ENCODE results near the gene MTRR. TPM values are rescaled to one million over a fixed set of nuclear protein-coding genes. Genes with fewer than 3 reads are reported as not detected.

The MTRR gene
- total RNA-seq, 1 donor from 2014 or later: 40.9 TPM

- H3K27ac Mint-ChIP-seq (ENCODE audit: unreplicated experiment): no peak overlapping the region
- peaks cover 40% of the 10 kb centered on the region for H3K4me1 Mint-ChIP-seq (ENCODE audit: unreplicated experiment)
- DNase-seq (ENCODE audit: extremely low spot score, unreplicated experiment): no peak
- H3K4me3 Mint-ChIP-seq (ENCODE audit: unreplicated experiment): no peak overlapping the region
- peaks cover 4% of the 10 kb centered on the region for H3K9me3 Mint-ChIP-seq (ENCODE audit: unreplicated experiment)
- H3K36me3 Mint-ChIP-seq (ENCODE audit: unreplicated experiment): peaks cover 55% of the 10 kb centered on the region
- no peaks in the 10 kb centered on the region for H3K27me3 Mint-ChIP-seq (ENCODE audit: unreplicated experiment)
- no peak for TF ChIP-seq CTCF (IDR thresholded peaks at IDR 0.05)
Observed at GRCh38 chr5:7902201-7902600, 33.3 kb downstream of the MTRR start.

GRCh38 chr5:7902666-7903625 lies 34.0 kb downstream of the MTRR start:
- H3K4me1 Mint-ChIP-seq (ENCODE audit: unreplicated experiment): peaks cover 40% of the 10 kb centered on the region
- H3K27ac Mint-ChIP-seq (ENCODE audit: unreplicated experiment): no peak overlapping the region
- no peak for TF ChIP-seq CTCF (IDR thresholded peaks at IDR 0.05)
- H3K27me3 Mint-ChIP-seq (ENCODE audit: unreplicated experiment): no peaks in the 10 kb centered on the region
- H3K36me3 Mint-ChIP-seq (ENCODE audit: unreplicated experiment): peaks cover 57% of the 10 kb centered on the region
- DNase-seq (ENCODE audit: extremely low spot score, unreplicated experiment): no peak
- peaks cover 9% of the 10 kb centered on the region for H3K9me3 Mint-ChIP-seq (ENCODE audit: unreplicated experiment)
- H3K4me3 Mint-ChIP-seq (ENCODE audit: unreplicated experiment): no peak overlapping the region

- no peaks in the 10 kb centered on the region for H3K27me3 Mint-ChIP-seq (ENCODE audit: unreplicated experiment)
- DNase-seq (ENCODE audit: extremely low spot score, unreplicated experiment): no peak
- peaks cover 18% of the 10 kb centered on the region for H3K9me3 Mint-ChIP-seq (ENCODE audit: unreplicated experiment)
- peak overlapping the region; percentile 61 for H3K27ac Mint-ChIP-seq (ENCODE audit: unreplicated experiment)
- H3K4me1 Mint-ChIP-seq (ENCODE audit: unreplicated experiment): peaks cover 40% of the 10 kb centered on the region
- peaks cover 58% of the 10 kb centered on the region for H3K36me3 Mint-ChIP-seq (ENCODE audit: unreplicated experiment)
- H3K4me3 Mint-ChIP-seq (ENCODE audit: unreplicated experiment): no peak overlapping the region
- no peak for TF ChIP-seq CTCF (IDR thresholded peaks at IDR 0.05)
Observed at GRCh38 chr5:7904170-7904569, 35.2 kb downstream of the MTRR start.

- H3K9me3 Mint-ChIP-seq (ENCODE audit: unreplicated experiment): peaks cover 26% of the 10 kb centered on the region
- no peak overlapping the region for H3K27ac Mint-ChIP-seq (ENCODE audit: unreplicated experiment)
- no peak overlapping the region for H3K4me3 Mint-ChIP-seq (ENCODE audit: unreplicated experiment)
- no peak for TF ChIP-seq CTCF (IDR thresholded peaks at IDR 0.05)
- DNase-seq (ENCODE audit: extremely low spot score, unreplicated experiment): no peak
- no peaks in the 10 kb centered on the region for H3K27me3 Mint-ChIP-seq (ENCODE audit: unreplicated experiment)
- peaks cover 37% of the 10 kb centered on the region for H3K4me1 Mint-ChIP-seq (ENCODE audit: unreplicated experiment)
- peaks cover 49% of the 10 kb centered on the region for H3K36me3 Mint-ChIP-seq (ENCODE audit: unreplicated experiment)
Observed at GRCh38 chr5:7907612-7908011, 38.7 kb downstream of the MTRR start.

DNA sequence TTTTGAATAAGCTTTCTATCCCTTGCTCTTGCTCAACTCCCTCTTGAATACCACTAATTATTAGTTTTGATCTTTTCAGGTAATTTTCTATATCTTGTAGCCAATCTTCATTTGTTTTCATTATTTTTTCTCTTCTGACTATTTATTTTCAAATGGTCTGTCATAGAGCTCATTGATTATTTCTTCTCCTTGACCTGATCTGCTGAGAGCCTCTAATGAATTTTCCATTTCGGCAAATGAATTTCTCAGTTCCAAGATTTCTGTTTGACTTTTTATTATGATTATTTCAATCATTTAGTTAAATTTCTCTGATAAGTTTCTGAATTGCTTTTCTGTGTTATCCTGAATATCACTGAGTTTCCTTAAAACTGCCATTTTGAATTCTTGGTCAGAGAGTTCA lies 39.4 kb downstream of the MTRR start:
- TF ChIP-seq CTCF (IDR thresholded peaks at IDR 0.05): no peak
- no peak for DNase-seq (ENCODE audit: extremely low spot score, unreplicated experiment)
- H3K36me3 Mint-ChIP-seq (ENCODE audit: unreplicated experiment): peaks cover 49% of the 10 kb centered on the region
- no peaks in the 10 kb centered on the region for H3K27me3 Mint-ChIP-seq (ENCODE audit: unreplicated experiment)
- H3K9me3 Mint-ChIP-seq (ENCODE audit: unreplicated experiment): peaks cover 31% of the 10 kb centered on the region
- no peak overlapping the region for H3K27ac Mint-ChIP-seq (ENCODE audit: unreplicated experiment)
- no peak overlapping the region for H3K4me3 Mint-ChIP-seq (ENCODE audit: unreplicated experiment)
- peaks cover 35% of the 10 kb centered on the region for H3K4me1 Mint-ChIP-seq (ENCODE audit: unreplicated experiment)

Measured in osteocyte (in vitro differentiated cells).